GM18861 (cell line): ENCODE results near the gene TIPIN.
"Not testable (repeated sequence)": the region's sequence is repeated elsewhere in the genome, so short reads cannot be mapped to it uniquely, and the experiment has no call there.

Source experiments
- ATAC-seq: cut with Tn5 transposase; IDR thresholded peaks from one replicate; pipeline ENCODE4 v1.9.1; 2021; ENCODE audit not compliant: unreplicated experiment

The TIPIN gene, protein sequence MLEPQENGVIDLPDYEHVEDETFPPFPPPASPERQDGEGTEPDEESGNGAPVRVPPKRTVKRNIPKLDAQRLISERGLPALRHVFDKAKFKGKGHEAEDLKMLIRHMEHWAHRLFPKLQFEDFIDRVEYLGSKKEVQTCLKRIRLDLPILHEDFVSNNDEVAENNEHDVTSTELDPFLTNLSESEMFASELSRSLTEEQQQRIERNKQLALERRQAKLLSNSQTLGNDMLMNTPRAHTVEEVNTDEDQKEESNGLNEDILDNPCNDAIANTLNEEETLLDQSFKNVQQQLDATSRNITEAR

DNA sequence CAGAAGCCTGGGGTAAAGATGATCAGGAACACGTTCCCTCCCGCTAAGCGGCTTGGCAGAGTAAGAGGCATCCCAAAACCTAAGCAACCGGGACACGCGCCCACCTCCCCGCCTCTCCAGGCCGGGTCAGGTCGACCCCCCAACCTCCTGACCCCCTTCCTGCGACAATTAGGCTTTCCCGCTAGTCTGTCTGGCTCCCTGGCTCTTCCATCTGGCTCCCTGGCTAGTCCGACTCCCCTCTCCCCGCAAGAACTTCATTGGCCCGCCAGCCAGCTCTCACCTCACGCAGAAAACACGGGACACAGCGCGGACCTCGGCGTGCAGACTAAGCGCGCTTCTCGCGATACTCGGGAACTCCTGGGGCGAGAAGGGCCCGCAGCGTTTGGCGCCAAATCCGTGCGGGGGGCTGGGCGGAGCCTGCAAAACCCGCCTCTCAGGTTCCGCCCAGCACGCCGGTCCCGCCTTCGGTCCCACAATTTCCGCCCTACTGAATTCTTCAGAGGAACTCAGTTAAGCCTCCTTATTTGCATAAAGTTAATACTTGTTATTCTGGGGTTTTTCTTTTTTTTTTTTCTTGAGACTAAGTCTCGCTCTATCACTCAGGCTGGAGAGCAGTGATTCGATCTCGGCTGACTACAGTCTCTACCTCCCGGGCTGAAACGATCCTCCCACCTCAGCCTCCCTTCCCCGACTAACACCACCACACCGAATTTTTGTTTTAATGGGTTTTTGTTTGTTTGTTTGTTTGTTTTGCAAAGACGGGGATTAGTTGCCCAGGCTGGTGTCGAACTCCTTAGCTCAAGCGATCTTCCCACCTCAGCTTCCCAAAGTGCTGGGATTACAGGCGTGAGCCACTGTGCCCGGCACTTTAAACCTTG lies at the start of gene TIPIN:
Gene TIPIN, minus strand, starts transcription at position 327 of the 878 bp plus-strand sequence. CDS start 3,738 bp downstream, outside the sequence.
- peak; percentile 82 for ATAC-seq

GRCh38 chr15:66405615-66406014 lies 49.1 kb upstream of the TIPIN start:
- ATAC-seq = no peak

- ATAC-seq = no peak
Measured at GRCh38 chr15:66405007-66405406, 48.5 kb upstream of the TIPIN start.

GRCh38 chr15:66404532-66404931 lies 48.0 kb upstream of the TIPIN start:
- ATAC-seq = no peak

DNA sequence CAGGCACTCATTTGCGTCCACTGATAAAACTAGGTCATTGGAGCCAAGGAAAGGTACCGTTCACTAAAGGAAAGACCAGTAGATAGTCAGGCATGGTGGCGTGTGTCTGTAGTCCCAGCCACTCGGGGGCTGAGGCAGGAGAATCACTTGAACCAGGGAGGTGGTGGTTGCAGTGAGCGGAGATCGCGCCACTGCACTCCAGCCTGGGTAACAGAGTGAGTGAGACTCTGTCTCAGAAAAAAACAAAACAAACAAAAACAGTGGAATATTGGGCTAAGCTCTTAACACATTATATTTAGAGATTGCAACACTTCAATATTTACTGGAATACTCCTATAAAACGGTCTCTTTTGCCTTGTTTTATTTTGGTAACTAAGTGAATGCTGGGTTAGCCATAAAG lies 47.6 kb upstream of the TIPIN start:
- ATAC-seq = no peak

GRCh38 chr15:66403323-66403722 lies 46.8 kb upstream of the TIPIN start:
- no peak for ATAC-seq

GRCh38 chr15:66402761-66403284 lies 46.3 kb upstream of the TIPIN start:
- no peak for ATAC-seq

GRCh38 chr15:66401130-66402021 lies 44.9 kb upstream of the TIPIN start:
- ATAC-seq = no peak

- ATAC-seq = no peak
Measured at GRCh38 chr15:66400351-66400774, 43.9 kb upstream of the TIPIN start.

DNA sequence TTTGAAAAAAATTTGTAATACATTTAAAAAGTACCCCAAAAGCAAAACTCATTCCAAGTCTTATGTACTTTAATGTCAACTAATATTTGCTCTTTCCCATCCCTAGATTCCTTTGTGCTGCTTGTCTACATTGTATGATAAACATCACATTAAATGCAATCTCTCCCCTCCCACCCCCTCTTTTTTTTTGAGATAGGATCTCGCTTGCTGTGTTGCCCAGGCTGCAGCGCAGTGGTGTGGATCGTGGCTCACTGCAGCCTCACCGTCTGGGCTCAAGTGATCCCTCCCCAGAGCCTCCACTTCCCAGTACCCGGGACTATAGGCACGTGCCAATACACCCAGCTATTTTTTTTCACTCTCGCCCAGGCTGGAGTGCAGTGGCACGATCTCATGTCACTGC lies 42.8 kb upstream of the TIPIN start:
- no peak for ATAC-seq

GRCh38 chr15:66394915-66395314 lies 38.4 kb upstream of the TIPIN start:
- ATAC-seq = no peak

DNA sequence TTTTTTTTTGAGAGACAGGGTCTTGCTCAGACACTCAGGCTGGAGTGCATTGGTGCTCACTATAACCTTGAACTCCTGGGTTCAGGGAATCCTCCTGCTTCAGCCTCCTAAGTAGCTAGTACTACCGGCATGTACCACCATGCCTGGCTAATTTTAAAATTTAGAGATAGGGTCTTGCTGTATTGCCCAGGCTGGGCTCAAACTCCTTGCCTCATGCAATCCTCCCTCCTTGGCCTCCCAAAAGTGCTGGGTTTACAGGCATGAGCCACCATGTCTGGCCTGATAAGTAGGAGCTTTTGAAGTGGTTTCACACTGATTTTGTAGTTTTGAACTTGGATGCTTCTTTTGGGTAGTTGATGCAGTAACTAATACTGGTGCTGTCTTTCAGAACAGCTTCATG lies 38.0 kb upstream of the TIPIN start:
- no peak for ATAC-seq

- ATAC-seq = not testable (repeated sequence)
Measured at GRCh38 chr15:66393037-66393436, 36.6 kb upstream of the TIPIN start.

DNA sequence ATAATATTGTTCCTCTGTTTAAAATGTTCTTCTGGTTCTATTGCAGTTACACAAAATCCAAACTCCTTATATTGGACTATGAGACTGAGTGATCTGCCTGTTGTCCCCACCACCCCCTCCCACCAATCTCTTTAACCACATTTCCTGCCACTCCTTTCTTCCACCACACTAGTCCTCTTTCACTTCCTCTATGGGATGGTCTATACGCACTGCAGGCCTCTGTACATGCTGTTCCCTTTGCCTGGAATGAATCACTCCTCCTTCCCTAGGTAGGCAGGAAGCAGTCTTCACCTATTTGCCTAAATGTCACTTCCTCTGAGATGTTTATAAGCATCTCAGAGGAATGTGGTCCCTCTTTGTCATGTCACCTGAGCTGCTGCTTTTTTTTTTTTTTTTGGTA lies 34.2 kb upstream of the TIPIN start:
- ATAC-seq = no peak

GRCh38 chr15:66389859-66390381 lies 33.4 kb upstream of the TIPIN start:
- no peak for ATAC-seq

GRCh38 chr15:66389098-66389858 lies 32.8 kb upstream of the TIPIN start:
- no peak for ATAC-seq

GRCh38 chr15:66388576-66388975 lies 32.1 kb upstream of the TIPIN start:
- no peak for ATAC-seq

DNA sequence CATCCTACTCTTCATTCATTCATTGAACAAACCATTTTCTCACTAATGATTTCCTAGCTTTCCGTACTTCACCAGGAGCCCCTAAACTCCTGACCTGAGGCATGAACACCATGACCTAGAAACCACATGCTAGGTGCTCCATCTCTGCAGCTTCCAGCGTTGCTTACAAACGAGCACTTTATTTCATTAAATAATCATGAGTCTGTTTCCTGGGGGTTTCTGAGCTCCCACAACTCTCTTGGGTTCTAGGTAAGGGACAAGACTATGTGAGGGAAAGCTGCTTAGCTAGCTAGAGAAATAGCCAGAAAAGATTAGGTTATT lies 31.5 kb upstream of the TIPIN start:
- no peak for ATAC-seq

DNA sequence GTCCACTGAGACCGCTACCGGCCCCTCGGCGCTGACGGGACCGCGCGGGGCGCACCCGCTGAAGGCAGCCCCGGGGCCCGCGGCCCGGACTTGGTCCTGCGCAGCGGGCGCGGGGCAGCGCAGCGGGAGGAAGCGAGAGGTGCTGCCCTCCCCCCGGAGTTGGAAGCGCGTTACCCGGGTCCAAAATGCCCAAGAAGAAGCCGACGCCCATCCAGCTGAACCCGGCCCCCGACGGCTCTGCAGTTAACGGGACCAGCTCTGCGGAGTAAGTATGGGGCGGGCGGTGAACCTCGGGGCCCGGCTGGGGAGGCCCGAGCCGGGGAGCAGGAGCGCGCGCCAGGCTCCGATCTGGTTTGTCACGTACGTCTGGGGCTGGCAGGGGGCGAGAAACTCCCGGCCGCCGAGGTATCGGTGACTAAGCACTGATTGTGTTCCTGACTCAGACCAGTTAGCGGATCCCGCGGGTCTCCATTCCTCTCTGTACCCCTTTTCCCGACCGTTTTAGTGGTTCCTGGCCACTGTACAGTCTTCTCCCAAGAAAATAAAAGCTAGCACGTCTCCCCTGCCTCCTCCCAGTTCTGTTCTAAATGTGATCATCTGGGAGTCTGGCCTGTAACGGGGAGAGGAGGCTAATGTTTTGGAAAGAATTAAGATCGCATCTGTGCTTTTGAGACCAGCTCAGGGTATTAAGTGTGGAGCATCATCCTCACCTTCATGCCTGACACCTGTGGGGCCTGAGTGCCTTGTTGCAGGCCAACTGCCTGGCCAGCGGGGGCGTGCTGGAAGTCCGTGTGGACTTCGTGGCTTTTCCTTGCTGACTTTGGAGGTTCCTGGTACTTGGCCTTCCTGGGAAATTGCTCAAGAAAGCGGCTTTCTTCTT lies 30.9 kb upstream of the TIPIN start:
- ATAC-seq = peak; percentile 8
